ENCODE data around the gene PLOD3. TPM values are rescaled to one million over a fixed set of nuclear protein-coding genes. Genes with fewer than 3 reads are reported as not detected.

The PLOD3 gene
- total and polyA plus RNA-seq, 2 of the 8 experiments (the other 6 are each of a cell fraction or from before 2014, with no cell fraction given) = 28.4 to 47.2 TPM

DNA sequence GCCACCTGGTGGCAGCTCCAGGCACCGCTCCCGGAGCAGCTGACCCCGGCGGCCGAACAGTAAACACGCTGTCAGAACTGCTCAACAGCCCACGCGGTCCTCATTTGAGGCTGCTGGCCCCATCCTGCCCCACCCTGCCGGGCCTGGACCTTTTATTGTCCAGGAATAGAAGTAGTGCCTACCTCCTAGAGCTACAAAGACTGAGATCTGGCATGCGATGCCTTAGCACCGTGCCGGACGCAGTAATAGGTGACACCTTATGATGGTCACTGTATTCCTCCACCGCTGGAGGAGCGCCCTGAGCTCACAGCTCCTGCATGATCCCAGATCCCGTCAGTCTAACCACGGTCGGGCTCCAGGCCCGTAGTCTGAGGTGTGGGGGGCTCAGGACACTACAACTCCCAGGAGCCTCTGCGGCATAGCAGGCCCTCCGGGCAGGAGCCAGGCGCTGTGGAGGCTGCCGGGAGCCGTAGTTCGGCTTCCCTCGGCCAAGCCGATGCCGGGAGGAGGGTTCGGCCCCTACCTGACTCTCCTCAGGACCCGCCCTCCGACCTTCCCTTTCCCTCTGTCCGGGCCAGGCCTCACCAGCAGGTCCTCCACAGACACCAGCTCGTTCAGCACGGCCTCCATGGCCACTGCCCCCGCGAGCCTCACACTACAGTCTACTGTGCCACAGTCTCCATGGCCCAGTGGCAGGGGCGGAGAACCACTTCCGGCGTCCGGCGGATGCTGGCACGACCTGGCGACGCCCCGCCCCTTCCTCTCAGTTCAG, 27.2 kb upstream of the PLOD3 start, which contains the start of gene FIS1 (continued):
- TF ChIP-seq NANOG (IDR thresholded peaks at IDR 0.05; ENCODE audit: insufficient read depth, low read depth, low read length, poor library complexity, severe bottlenecking) (peak; percentile 21), YY1 (IDR thresholded peaks at IDR 0.05; ENCODE audit: low read depth, low read length) (peak; percentile 14; the same call in 1 of the 2 replicates), SIRT6 (IDR thresholded peaks at IDR 0.05; ENCODE audit: low read length) (no peak), SIN3A (conservative IDR thresholded peaks at IDR 0.05 in 1 of 2, IDR thresholded peaks at IDR 0.05 in 1 of 2; ENCODE audit: low read depth in 1 of 2, low read length in 2 of 2) (peak; percentile 93 to 97; a peak in 3 of 4 replicates), PHF8 (conservative IDR thresholded peaks at IDR 0.05; ENCODE audit: low read depth, low read length) (peak; percentile 72; the same call in 1 of the 2 replicates), POLR2AphosphoS5 (IDR thresholded peaks at IDR 0.05; ENCODE audit: low read depth, low read length) (peak; percentile 79)
- TF ChIP-seq, protein P1, sequence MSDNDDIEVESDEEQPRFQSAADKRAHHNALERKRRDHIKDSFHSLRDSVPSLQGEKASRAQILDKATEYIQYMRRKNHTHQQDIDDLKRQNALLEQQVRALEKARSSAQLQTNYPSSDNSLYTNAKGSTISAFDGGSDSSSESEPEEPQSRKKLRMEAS (IDR thresholded peaks at IDR 0.05) = peak; percentile 82
- TF ChIP-seq, protein P2, sequence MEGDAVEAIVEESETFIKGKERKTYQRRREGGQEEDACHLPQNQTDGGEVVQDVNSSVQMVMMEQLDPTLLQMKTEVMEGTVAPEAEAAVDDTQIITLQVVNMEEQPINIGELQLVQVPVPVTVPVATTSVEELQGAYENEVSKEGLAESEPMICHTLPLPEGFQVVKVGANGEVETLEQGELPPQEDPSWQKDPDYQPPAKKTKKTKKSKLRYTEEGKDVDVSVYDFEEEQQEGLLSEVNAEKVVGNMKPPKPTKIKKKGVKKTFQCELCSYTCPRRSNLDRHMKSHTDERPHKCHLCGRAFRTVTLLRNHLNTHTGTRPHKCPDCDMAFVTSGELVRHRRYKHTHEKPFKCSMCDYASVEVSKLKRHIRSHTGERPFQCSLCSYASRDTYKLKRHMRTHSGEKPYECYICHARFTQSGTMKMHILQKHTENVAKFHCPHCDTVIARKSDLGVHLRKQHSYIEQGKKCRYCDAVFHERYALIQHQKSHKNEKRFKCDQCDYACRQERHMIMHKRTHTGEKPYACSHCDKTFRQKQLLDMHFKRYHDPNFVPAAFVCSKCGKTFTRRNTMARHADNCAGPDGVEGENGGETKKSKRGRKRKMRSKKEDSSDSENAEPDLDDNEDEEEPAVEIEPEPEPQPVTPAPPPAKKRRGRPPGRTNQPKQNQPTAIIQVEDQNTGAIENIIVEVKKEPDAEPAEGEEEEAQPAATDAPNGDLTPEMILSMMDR (IDR thresholded peaks at IDR 0.05; ENCODE audit: control extremely low read depth in 1 of 3, insufficient read depth in 1 of 3, low read depth in 1 of 3, low read length in 3 of 3) = peak in 2 of 3 experiments; percentile 83 to 91; a peak in 3 of 4 replicates
